OCI-LY3 (cell line): Measurements from ENCODE around the gene ESCO1.

Source experiments
- H2AFZ ChIP-seq: fragments of 200-600, 300-600 bp; shearing (Covaris generic); 2 replicates; pipeline ENCODE4 v1.6.0; 2014; ENCODE audit warnings: antibody characterized with exemption, low read depth, low read length
- H3K27ac ChIP-seq: fragments of 200-600, 300-600 bp; sonication (generic); 2 replicates; pipeline ENCODE4 v1.5.1; 2014; ENCODE audit warnings: mild to moderate bottlenecking, low read length, moderate library complexity, mixed read lengths
- H3K27me3 ChIP-seq: fragments of 200-600, 300-600 bp; sonication (generic); 2 replicates; pipeline ENCODE4 v1.6.1; 2014; ENCODE audit warnings: low read depth, low read length, mixed read lengths
- H3K36me3 ChIP-seq: fragments of 200-600, 300-600 bp; sonication (generic); replicated peaks from 2 replicates; pipeline ENCODE3; 2014; ENCODE audit warnings: low read depth, low read length, mixed read lengths
- H3K4me1 ChIP-seq: fragments of 300-600, 200-600 bp; sonication (generic); 2 replicates; pipeline ENCODE4 v1.6.1; 2014; ENCODE audit warnings: low read length, mixed read lengths
- H3K4me2 ChIP-seq: fragments of 200-600, 300-600 bp; sonication (generic); 2 replicates; pipeline ENCODE4 v1.6.1; 2014; ENCODE audit warnings: low read length, mixed read lengths
- H3K4me3 ChIP-seq: fragments of 300-600, 200-600 bp; sonication (generic); 2 replicates; pipeline ENCODE4 v1.5.1; 2014; ENCODE audit warnings: antibody characterized with exemption, mild to moderate bottlenecking, low read length, moderate library complexity
- H3K79me2 ChIP-seq: fragments of 300-600, 200-600 bp; shearing (Covaris generic); 2 replicates; pipeline ENCODE4 v1.6.1; 2014; ENCODE audit warnings: mild to moderate bottlenecking, low read length, mixed read lengths
- H3K9ac ChIP-seq: fragments of 300-600, 200-600 bp; shearing (Covaris generic); 2 replicates; pipeline ENCODE4 v1.6.0; 2014; ENCODE audit warnings: mild to moderate bottlenecking, low read length, moderate library complexity
- H3K9me3 ChIP-seq: fragments of 200-600, 300-600 bp; shearing (Covaris generic); 2 replicates; pipeline ENCODE4 v1.6.1; 2014; ENCODE audit warnings: low read length, mixed read lengths; ENCODE audit not compliant: insufficient read depth
- H4K20me1 ChIP-seq: fragments of 200-600, 300-600 bp; sonication (generic); 2 replicates; pipeline ENCODE4 v1.6.1; 2016; ENCODE audit warnings: low read length, mixed read lengths; ENCODE audit not compliant: insufficient read depth
- EZH2phosphoT487 ChIP-seq: fragments of 200-600 bp; shearing (Covaris generic); IDR thresholded peaks from 2 replicates; pipeline ENCODE4 v1.6.1; 2018; ENCODE audit warnings: antibody characterized with exemption, mixed run types, low read depth
- TF ChIP-seq, protein P1 (sequence below): fragments of 200-600, 300-600 bp; sonication (generic); IDR thresholded peaks from 2 replicates; pipeline ENCODE4 v1.5.1; 2014; ENCODE audit warnings: antibody characterized with exemption, low read length, low read depth

ESCO1 gene

DNA sequence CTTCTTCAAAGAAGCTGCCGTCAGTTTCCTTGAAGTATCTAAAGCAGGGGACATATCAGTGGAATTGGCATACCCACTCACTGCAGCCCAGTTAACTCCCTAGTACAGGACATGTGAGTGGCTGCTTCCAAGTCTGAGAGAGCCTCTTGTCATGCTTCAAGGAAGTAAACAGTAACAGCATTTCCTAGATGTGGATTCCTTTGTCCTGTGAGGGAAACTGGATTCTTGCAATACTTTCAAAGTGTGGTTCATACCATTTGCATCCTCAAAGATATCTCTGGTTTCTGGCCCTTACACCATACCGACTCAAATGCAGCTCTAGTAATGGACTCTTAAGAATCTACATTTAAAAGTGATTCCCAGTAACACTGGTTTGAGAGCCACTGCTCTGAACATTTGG is 87.2 kb downstream of the ESCO1 start:
- H3K79me2 ChIP-seq, result no peaks in the 10 kb centered on the region
- TF ChIP-seq, protein P1, sequence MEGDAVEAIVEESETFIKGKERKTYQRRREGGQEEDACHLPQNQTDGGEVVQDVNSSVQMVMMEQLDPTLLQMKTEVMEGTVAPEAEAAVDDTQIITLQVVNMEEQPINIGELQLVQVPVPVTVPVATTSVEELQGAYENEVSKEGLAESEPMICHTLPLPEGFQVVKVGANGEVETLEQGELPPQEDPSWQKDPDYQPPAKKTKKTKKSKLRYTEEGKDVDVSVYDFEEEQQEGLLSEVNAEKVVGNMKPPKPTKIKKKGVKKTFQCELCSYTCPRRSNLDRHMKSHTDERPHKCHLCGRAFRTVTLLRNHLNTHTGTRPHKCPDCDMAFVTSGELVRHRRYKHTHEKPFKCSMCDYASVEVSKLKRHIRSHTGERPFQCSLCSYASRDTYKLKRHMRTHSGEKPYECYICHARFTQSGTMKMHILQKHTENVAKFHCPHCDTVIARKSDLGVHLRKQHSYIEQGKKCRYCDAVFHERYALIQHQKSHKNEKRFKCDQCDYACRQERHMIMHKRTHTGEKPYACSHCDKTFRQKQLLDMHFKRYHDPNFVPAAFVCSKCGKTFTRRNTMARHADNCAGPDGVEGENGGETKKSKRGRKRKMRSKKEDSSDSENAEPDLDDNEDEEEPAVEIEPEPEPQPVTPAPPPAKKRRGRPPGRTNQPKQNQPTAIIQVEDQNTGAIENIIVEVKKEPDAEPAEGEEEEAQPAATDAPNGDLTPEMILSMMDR, result no peak
- TF ChIP-seq EZH2phosphoT487, result no peak
- no peak overlapping the region for H3K9ac ChIP-seq
- no peak overlapping the region for H3K4me3 ChIP-seq
- H4K20me1 ChIP-seq, result no peaks in the 10 kb centered on the region
- H3K36me3 ChIP-seq, result peaks cover 14% of the 10 kb centered on the region
- no peak overlapping the region for H3K4me2 ChIP-seq
- no peaks in the 10 kb centered on the region for H3K27me3 ChIP-seq
- no peak overlapping the region for H3K27ac ChIP-seq
- H2AFZ ChIP-seq, result no peak overlapping the region
- no peaks in the 10 kb centered on the region for H3K9me3 ChIP-seq
- H3K4me1 ChIP-seq, result no peaks in the 10 kb centered on the region

DNA sequence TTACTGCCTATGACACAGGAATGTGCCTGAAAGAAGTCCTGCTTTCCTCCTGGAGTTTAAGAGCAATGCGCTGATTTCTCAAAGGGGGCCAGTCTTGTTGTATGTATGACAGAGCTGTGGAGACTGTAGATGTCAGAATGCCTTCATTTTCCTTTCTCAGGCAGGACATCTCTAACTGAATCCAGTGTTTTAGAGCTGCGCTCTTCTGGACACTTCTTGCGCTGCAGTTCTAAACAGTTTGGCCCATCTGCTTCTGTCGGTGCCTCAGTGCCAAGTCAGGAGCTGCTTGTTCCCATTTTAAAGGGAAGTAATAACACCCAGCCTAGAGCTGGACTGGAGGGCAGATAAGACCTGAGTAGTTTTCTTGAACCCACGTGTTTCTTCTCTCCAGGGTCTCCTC is 91.4 kb downstream of the ESCO1 start:
- TF ChIP-seq, protein P1, result no peak
- no peak for TF ChIP-seq EZH2phosphoT487
- Histone ChIP-seq H4K20me1 (no peaks in the 10 kb centered on the region), H3K9ac (no peak overlapping the region)

DNA sequence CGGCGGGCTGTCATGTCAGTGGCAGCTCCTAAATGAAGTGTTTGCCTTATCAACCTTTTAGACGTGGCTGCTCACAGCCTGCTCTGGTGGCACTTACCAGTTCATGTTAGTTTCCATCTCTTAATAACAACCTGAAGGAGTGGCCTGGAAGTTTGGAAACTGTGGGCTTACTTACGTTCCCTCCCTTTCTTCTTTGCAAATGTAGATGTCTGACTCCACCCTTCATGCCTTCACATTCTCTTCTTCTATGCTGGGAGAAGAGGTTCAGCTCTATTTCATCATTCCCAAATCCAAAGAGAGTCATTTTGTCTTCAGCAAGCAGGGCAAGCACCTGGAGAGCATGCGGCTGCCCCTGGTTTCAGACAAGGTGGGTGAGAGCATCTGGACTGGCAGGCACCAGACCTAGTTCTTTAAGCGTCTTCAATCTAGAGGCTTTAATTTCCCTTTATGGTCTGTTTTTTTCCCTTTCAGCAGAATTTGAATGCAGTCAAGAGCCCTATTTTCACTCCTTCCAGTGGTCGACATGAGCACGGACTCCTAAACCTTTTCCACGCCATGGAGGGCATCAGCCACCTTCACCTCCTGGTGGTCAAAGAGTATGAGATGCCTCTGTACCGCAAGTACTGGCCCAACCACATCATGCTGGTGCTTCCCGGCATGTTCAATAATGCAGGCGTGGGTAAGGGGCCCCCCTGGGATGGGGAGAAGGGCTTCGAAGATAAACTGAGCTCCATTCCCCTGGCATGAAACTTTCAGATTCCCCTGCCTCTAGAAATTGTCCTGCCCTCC is 92.4 kb downstream of the ESCO1 start:
- H3K36me3 ChIP-seq, result peaks cover 3% of the 10 kb centered on the region
- no peak overlapping the region for H3K4me3 ChIP-seq
- no peaks in the 10 kb centered on the region for H4K20me1 ChIP-seq
- no peak overlapping the region for H2AFZ ChIP-seq
- no peaks in the 10 kb centered on the region for H3K9me3 ChIP-seq
- H3K4me1 ChIP-seq, result no peaks in the 10 kb centered on the region
- H3K27me3 ChIP-seq, result no peaks in the 10 kb centered on the region
- H3K27ac ChIP-seq, result no peak overlapping the region
- no peaks in the 10 kb centered on the region for H3K79me2 ChIP-seq
- no peak overlapping the region for H3K9ac ChIP-seq
- H3K4me2 ChIP-seq, result no peak overlapping the region
- TF ChIP-seq, protein P1, result no peak
- TF ChIP-seq EZH2phosphoT487, result no peak

More for the DNA sequence above, 91.4 kb downstream of the ESCO1 start:
- Histone ChIP-seq H3K27me3 (no peaks in the 10 kb centered on the region), H3K4me3 (no peak overlapping the region), H3K9me3 (no peaks in the 10 kb centered on the region), H3K79me2 (no peaks in the 10 kb centered on the region), H3K4me2 (no peak overlapping the region), H2AFZ (no peak overlapping the region), H3K27ac (no peak overlapping the region), H3K4me1 (no peaks in the 10 kb centered on the region), H3K36me3 (peaks cover 11% of the 10 kb centered on the region)

DNA sequence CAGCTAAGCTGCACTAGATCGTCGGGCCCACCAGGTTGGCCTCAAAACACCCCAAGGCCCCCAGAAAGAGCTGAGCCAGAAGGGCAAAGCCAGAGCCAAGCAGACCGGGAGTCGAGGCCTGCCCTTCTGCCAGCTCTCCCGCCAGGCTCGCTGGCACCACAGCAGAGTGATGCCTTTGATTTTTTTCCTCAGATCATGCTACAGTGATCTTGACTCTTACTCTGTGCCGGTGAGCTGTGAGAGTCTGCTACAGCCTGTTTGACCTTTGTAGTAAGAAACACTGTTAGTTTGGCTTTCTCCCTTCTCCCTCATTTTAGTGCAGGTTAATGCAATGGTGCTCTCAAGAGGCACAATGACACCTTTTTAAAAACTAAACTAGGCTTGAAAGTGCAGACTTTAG is 97.8 kb downstream of the ESCO1 start:
- no peaks in the 10 kb centered on the region for H3K27me3 ChIP-seq
- H3K4me2 ChIP-seq, result no peak overlapping the region
- H3K27ac ChIP-seq, result no peak overlapping the region
- H2AFZ ChIP-seq, result no peak overlapping the region
- H3K79me2 ChIP-seq, result no peaks in the 10 kb centered on the region
- TF ChIP-seq EZH2phosphoT487, result no peak
- TF ChIP-seq, protein P1, result no peak
- H3K9ac ChIP-seq, result no peak overlapping the region
- no peaks in the 10 kb centered on the region for H3K4me1 ChIP-seq
- no peaks in the 10 kb centered on the region for H4K20me1 ChIP-seq
- no peaks in the 10 kb centered on the region for H3K36me3 ChIP-seq
- no peak overlapping the region for H3K4me3 ChIP-seq
- H3K9me3 ChIP-seq, result no peaks in the 10 kb centered on the region
